ENCODE data around the gene STX10. TPM values are rescaled to one million over a fixed set of nuclear protein-coding genes. Genes with fewer than 3 reads are reported as not detected.

Gene STX10
- total RNA-seq, 2 donors from 2014 or later: 76.4 to 91.3 TPM

- no peaks in the 10 kb centered on the region for H3K27me3 Mint-ChIP-seq
- peaks cover 74% of the 10 kb centered on the region for H3K36me3 Mint-ChIP-seq (ENCODE audit: low read depth)
- H3K27ac Mint-ChIP-seq: no peak overlapping the region
- no peak overlapping the region for H3K4me3 Mint-ChIP-seq
- no peaks in the 10 kb centered on the region for H3K9me3 Mint-ChIP-seq
- ATAC-seq (replicated peaks): no peak
- H3K4me1 Mint-ChIP-seq: peaks cover 3% of the 10 kb centered on the region
These were observed 40.6 kb downstream of the STX10 start for GRCh38 chr19:13109361-13110098.

DNA sequence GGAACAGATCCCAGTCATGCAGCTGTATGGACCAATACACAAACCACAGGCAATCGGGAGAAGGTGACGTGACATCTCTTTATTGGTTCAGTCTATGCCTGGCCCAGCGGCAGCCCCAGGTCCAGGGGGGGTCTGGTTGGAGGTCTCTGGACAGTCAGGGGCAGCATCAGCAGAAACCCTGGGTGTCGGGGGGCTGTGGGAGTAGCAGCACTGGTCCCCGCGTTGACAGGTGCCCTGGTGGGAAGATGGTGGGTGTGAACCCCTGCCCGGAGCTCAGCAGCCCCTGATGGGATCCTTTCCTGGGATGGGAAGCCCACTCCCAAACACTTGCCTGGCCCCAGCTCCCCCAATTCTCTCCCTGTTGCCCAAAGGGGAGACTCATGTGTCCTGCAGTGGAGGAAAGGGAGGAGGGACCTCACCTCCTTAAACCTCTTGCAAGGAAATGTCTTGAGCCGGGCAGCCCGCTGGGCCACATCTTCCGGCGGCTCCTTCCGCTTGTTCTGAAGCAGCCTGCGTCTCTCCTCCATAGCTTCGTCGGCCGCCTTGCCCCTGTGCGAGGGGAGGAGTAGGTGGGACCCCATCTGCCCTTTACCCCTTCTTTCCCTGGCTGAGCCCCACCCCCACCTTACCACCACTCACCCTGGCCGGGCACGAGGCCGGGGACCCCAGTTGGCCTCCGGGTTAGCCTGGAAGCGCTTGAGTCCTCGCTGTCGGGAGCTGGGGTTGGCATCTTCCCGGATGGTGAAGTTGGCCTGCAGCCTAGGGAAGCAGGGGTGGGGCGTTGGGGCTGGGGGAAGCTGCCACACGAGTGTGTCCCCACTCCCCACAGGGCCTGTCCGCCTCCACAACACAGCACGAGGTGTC lies 45.1 kb downstream of the STX10 start:
- no peaks in the 10 kb centered on the region for H3K9me3 Mint-ChIP-seq
- H3K36me3 Mint-ChIP-seq (ENCODE audit: low read depth): peaks cover 44% of the 10 kb centered on the region
- ATAC-seq (replicated peaks): peak; percentile 38
- peaks cover 14% of the 10 kb centered on the region for H3K4me1 Mint-ChIP-seq
- peak overlapping the region; percentile 78 for H3K4me3 Mint-ChIP-seq
- H3K27ac Mint-ChIP-seq: peak overlapping the region; percentile 78
- no peaks in the 10 kb centered on the region for H3K27me3 Mint-ChIP-seq

GRCh38 chr19:13104360-13104847 lies 45.8 kb downstream of the STX10 start:
- ATAC-seq (replicated peaks): peak; percentile 33
- no peaks in the 10 kb centered on the region for H3K9me3 Mint-ChIP-seq
- H3K4me1 Mint-ChIP-seq: peaks cover 18% of the 10 kb centered on the region

GRCh38 chr19:13103581-13104359 lies 46.4 kb downstream of the STX10 start:
- Mint-ChIP-seq H3K36me3 (ENCODE audit: low read depth) (peaks cover 36% of the 10 kb centered on the region), H3K27me3 (no peaks in the 10 kb centered on the region), H3K4me3 (peak overlapping the region; percentile 78), H3K4me1 (peaks cover 18% of the 10 kb centered on the region), H3K9me3 (no peaks in the 10 kb centered on the region), H3K27ac (no peak overlapping the region)
- ATAC-seq (replicated peaks): no peak

More at GRCh38 chr19:13104360-13104847, 45.8 kb downstream of the STX10 start:
- Mint-ChIP-seq H3K27me3 (no peaks in the 10 kb centered on the region), H3K4me3 (peak overlapping the region; percentile 78), H3K36me3 (ENCODE audit: low read depth) (peaks cover 42% of the 10 kb centered on the region), H3K27ac (peak overlapping the region; percentile 78)

GRCh38 chr19:13102666-13103580 lies 47.3 kb downstream of the STX10 start, which contains the start of gene LYL1:
LYL1 (minus strand) TSS chr19:13102858; CDS start chr19:13101171, 1,687 bp downstream.
- no peak for ATAC-seq (replicated peaks)
- Mint-ChIP-seq H3K9me3 (no peaks in the 10 kb centered on the region), H3K27me3 (peaks cover 5% of the 10 kb centered on the region), H3K4me3 (peak within 1 kb of the TSS; percentile 63), H3K4me1 (peaks cover 23% of the 10 kb centered on the region), H3K27ac (peak within 1 kb of the TSS; percentile 36), H3K36me3 (ENCODE audit: low read depth) (peaks cover 28% of the 10 kb centered on the region)

GRCh38 chr19:13102416-13102665 lies 47.8 kb downstream of the STX10 start:
- Mint-ChIP-seq H3K27ac (no peak overlapping the region), H3K36me3 (ENCODE audit: low read depth) (peaks cover 23% of the 10 kb centered on the region), H3K9me3 (no peaks in the 10 kb centered on the region), H3K4me1 (peaks cover 23% of the 10 kb centered on the region), H3K4me3 (peak overlapping the region; percentile 63), H3K27me3 (peaks cover 5% of the 10 kb centered on the region)
- no peak for ATAC-seq (replicated peaks)

DNA sequence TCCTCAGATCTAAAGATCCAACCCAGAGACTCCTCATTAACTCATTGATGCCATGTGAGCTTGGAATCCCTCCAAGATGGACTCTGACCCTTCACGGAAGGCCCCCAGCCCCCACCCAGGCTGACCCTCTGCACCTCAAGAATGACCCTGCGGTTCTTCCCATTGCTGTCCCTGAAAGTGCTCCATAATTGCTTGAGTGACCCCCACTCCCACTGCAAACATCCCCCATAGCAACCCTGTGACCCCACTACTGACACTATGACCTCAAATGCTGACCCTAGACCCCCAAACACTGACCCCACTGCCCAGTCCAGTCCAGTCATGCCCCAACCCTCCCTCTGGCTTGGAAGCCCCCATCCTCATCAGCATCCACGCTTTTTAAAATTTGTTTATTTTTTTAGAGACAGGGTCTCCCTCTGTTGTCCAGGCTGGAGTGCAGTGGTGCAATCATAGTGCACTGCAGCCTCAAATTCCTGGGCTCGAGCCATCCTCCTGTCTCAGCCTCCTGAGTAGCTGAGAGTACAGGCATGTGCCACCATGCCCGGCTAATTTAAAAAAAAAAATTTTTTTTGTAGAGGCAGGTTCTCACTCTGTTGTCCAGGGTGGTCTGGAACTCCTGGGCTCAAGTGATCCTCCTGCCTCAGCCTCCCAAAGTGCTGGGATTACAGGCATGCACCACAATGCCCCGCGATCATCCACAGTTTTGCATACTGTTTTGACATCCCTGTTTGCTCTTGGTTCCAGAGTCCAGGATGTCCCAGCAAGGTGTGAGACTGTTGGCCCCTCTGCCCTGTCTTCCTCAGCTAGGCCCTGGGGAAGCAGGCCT lies 48.4 kb downstream of the STX10 start:
- Mint-ChIP-seq H3K4me3 (peak overlapping the region; percentile 63), H3K9me3 (no peaks in the 10 kb centered on the region), H3K4me1 (peaks cover 23% of the 10 kb centered on the region), H3K27ac (peak overlapping the region; percentile 36), H3K36me3 (ENCODE audit: low read depth) (peaks cover 20% of the 10 kb centered on the region), H3K27me3 (peaks cover 5% of the 10 kb centered on the region)
- no peak for ATAC-seq (replicated peaks)

- H3K4me3 Mint-ChIP-seq: peak overlapping the region; percentile 67
- peak overlapping the region; percentile 36 for H3K27ac Mint-ChIP-seq
- H3K27me3 Mint-ChIP-seq: peaks cover 8% of the 10 kb centered on the region
- peaks cover 14% of the 10 kb centered on the region for H3K36me3 Mint-ChIP-seq (ENCODE audit: low read depth)
- peaks cover 26% of the 10 kb centered on the region for H3K4me1 Mint-ChIP-seq
- H3K9me3 Mint-ChIP-seq: no peaks in the 10 kb centered on the region
- ATAC-seq (replicated peaks): no peak
These were observed 49.2 kb downstream of the STX10 start for GRCh38 chr19:13100841-13101589.

DNA sequence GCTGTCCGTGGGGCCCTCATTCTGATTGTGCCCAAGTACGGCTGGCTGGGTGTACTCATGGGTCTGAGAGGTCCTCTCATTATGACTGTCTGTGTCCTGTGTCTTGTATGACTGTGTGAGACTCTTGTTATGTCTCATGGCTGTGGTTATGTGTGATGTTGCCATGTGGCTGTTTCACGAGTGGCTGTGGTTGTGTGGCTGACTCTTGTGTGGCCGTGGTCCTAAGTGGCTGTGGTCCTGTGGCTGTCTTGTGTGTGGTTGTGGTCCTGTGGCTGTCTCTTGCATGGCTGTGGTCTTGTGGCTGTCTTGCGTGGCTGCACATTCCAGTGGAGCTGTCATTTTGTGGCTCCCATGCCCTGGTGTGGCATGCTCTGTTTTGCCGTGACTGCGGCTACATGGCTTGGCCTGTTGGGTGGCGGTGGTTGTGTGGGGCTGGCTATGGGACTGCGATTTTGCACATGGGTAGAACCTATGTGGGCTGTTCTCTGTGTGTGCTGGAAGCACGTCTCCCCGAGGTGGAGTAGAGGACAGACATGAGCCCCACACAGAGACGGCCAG lies 50.1 kb downstream of the STX10 start:
- ATAC-seq (replicated peaks): peak; percentile 89
- H3K4me1 Mint-ChIP-seq: peaks cover 29% of the 10 kb centered on the region
- H3K36me3 Mint-ChIP-seq (ENCODE audit: low read depth): peaks cover 14% of the 10 kb centered on the region
- peak overlapping the region; percentile 88 for H3K27ac Mint-ChIP-seq
- H3K9me3 Mint-ChIP-seq: no peaks in the 10 kb centered on the region
- H3K27me3 Mint-ChIP-seq: peaks cover 11% of the 10 kb centered on the region
- peak overlapping the region; percentile 67 for H3K4me3 Mint-ChIP-seq

GRCh38 chr19:13099073-13099999 lies 50.8 kb downstream of the STX10 start:
- peaks cover 9% of the 10 kb centered on the region for H3K36me3 Mint-ChIP-seq (ENCODE audit: low read depth)
- peak; percentile 64 for ATAC-seq (replicated peaks)
- peak overlapping the region; percentile 67 for H3K4me3 Mint-ChIP-seq
- peaks cover 14% of the 10 kb centered on the region for H3K27me3 Mint-ChIP-seq
- H3K4me1 Mint-ChIP-seq: peaks cover 25% of the 10 kb centered on the region
- peak overlapping the region; percentile 88 for H3K27ac Mint-ChIP-seq
- H3K9me3 Mint-ChIP-seq: no peaks in the 10 kb centered on the region

DNA sequence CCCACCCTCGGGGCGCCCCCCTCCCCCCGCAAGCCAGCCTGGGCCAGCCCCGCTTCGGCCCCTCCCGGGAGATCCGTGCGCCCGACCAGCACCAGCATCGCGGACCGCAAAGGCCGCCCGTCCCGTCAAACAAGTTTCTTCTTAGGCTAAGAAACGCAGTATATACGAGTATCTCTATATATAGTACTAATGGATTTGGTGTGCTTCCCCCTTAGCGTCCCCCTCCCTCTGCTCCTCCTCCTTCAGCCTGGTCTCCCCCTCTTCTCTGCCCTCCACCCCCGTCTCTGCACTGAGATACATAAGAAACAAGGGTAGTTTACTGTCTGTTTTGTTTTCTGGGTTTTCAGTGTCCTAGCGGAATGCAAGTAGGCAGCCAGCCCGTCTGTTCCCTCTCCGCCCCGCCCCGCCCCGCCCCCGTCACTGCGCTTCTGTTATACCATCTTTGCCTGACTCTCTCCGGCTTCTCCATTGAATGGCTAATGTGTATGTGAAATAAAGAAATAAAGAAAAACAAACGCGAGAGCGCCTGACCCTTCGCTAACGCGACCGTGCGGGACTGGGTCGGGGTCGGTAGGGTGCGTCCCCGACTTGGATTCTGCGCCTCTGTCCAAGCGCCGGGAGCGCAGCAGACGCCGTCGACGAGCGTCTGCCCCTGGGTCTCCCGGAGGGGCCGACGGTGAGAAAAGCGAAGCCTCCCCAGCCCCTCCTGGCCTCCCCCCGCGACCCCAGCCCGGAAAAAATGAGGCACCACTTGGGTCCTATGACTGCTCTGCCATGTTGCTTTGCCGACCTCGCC lies 51.7 kb downstream of the STX10 start:
- ATAC-seq (replicated peaks): no peak
- peaks cover 14% of the 10 kb centered on the region for H3K27me3 Mint-ChIP-seq
- H3K9me3 Mint-ChIP-seq: no peaks in the 10 kb centered on the region
- H3K27ac Mint-ChIP-seq: no peak overlapping the region
- peak overlapping the region; percentile 67 for H3K4me3 Mint-ChIP-seq
- H3K4me1 Mint-ChIP-seq: peaks cover 25% of the 10 kb centered on the region
- H3K36me3 Mint-ChIP-seq (ENCODE audit: low read depth): peaks cover 8% of the 10 kb centered on the region

Measured in activated T-helper 17 cell treated with anti-CD3 and anti-CD28 coated beads, Interleukin-2, amount 50 U/mL, for 72 hours (primary cell).